GM12878 (cell line): ENCODE results near the gene SRSF12. TPM values are rescaled to one million over a fixed set of nuclear protein-coding genes. Genes with fewer than 3 reads are reported as not detected.

ENCODE experiments used
- ATAC-seq: fragments of 200-7000 bp; cut with Tn5 transposase; 3 replicates; pipeline ENCODE4 v1.9.1; 2020; ENCODE audit warnings: mild to moderate bottlenecking, moderate library complexity
- BruUV-seq: library from RNA; stranded (reverse); fragments of 400-500 nt; replicated peaks from 2 replicates; lab custom pipeline; 2021; lab: Mats Ljungman, UMichigan
- CTCF ChIA-PET: fragments of 300-600 bp; sonication (Branson Sonifier 250); formaldehyde crosslinking; extraction: SDS; loops from one replicate; lab custom pipeline; 2021; ENCODE audit warnings: inconsistent platforms; lab: Yijun Ruan, JAX
- POLR2A ChIA-PET: fragments of 350-600 bp; formaldehyde crosslinking; extraction: SDS; loops from one replicate; lab custom pipeline; 2021; ENCODE audit warnings: inconsistent platforms; lab: Charles Lee
- RAD21 ChIA-PET: fragments of 300-600 bp; sonication (Branson Sonifier 250); formaldehyde crosslinking; loops from one replicate; lab custom pipeline; 2023; ENCODE audit warnings: antibody characterized with exemption; ENCODE audit not compliant: unreplicated experiment; lab: Charles Lee
- SMC1A ChIA-PET: fragments of 300-600 bp; sonication (Branson Sonifier 250); formaldehyde crosslinking; loops from one replicate; lab custom pipeline; 2023; ENCODE audit not compliant: unreplicated experiment, uncharacterized antibody; lab: Charles Lee
- DNase-seq: peaks from one replicate; pipeline ENCODE4 v3.0.0-alpha.2; 2011; ENCODE audit warnings: low read depth, low spot score
- FAIRE-seq: peaks from 3 replicates; lab custom pipeline; 2011; peaks lifted over from hg19 to GRCh38; lab: Jason Lieb, UNC
- H2AFZ ChIP-seq: 2 replicates; pipeline ENCODE4 v1.6.0; 2011; ENCODE audit warnings: low read depth, low read length, control low read depth; ENCODE audit not compliant: control insufficient read depth
- H3K27ac ChIP-seq: 2 replicates; pipeline ENCODE4 v1.5.1; 2011; ENCODE audit warnings: control low read depth; ENCODE audit not compliant: control insufficient read depth, insufficient read depth
- H3K27me3 ChIP-seq, 2 experiments: replicated peaks in 1 of 2; 2 replicates each; pipeline versions ENCODE4 v1.6.0 to v1.6.1; 2011; ENCODE audit warnings: low read length in 1 of 2; ENCODE audit not compliant: control insufficient read depth in 2 of 2, insufficient read depth in 2 of 2
- H3K36me3 ChIP-seq, 2 experiments: 2 replicates each; pipeline ENCODE4 v1.5.1; 2011; ENCODE audit warnings: low read length in 1 of 2; ENCODE audit not compliant: control insufficient read depth in 2 of 2, insufficient read depth in 2 of 2
- H3K4me1 ChIP-seq: 2 replicates; pipeline ENCODE4 v1.6.1; 2011; ENCODE audit warnings: mild to moderate bottlenecking, low read length, moderate library complexity, mixed read lengths; ENCODE audit not compliant: control insufficient read depth, insufficient read depth
- H3K4me2 ChIP-seq: 2 replicates; pipeline ENCODE4 v1.6.0; 2011; ENCODE audit warnings: control low read depth; ENCODE audit not compliant: control insufficient read depth, insufficient read depth
- H3K4me3 ChIP-seq: fragments of 200-600 bp; sonication (generic); 2 replicates; pipeline ENCODE4 v1.5.1; 2016
- H3K79me2 ChIP-seq: 2 replicates; pipeline ENCODE4 v1.6.0; 2011; ENCODE audit warnings: low read length; ENCODE audit not compliant: control insufficient read depth, insufficient read depth
- H3K9ac ChIP-seq: 2 replicates; pipeline ENCODE4 v1.8.0; 2011; ENCODE audit warnings: low read length, control low read depth, mixed read lengths; ENCODE audit not compliant: control insufficient read depth, insufficient read depth
- H3K9me3 ChIP-seq: replicated peaks from 3 replicates; pipeline ENCODE4 v1.5.1; 2011; ENCODE audit warnings: mild to moderate bottlenecking, low read length; ENCODE audit not compliant: control insufficient read depth, insufficient read depth
- H4K20me1 ChIP-seq: 2 replicates; pipeline ENCODE4 v1.6.0; 2011; ENCODE audit not compliant: control insufficient read depth, insufficient read depth
- CEBPZ ChIP-seq: fragments of 150-350 bp; IDR thresholded peaks from 2 replicates; pipeline ENCODE4 v1.6.1; 2016; ENCODE audit warnings: low read depth, low read length
- CREM ChIP-seq: IDR thresholded peaks from 2 replicates; pipeline ENCODE4 v1.6.1; 2014; ENCODE audit warnings: antibody characterized with exemption, low read depth
- HCFC1 ChIP-seq: fragments of 150-350 bp; IDR thresholded peaks from 2 replicates; pipeline ENCODE4 v1.6.1; 2014; ENCODE audit warnings: low read length
- IKZF1 ChIP-seq: fragments of 450-650 bp; conservative IDR thresholded peaks from 2 replicates; pipeline ENCODE4 v1.6.1; 2017; ENCODE audit warnings: antibody characterized with exemption, mild to moderate bottlenecking
- MAX ChIP-seq: IDR thresholded peaks from 2 replicates; pipeline ENCODE4 v1.6.1; 2012; ENCODE audit warnings: low read depth, low read length, improper control_type of control experiment
- MYB ChIP-seq: fragments of 150-350 bp; IDR thresholded peaks from 2 replicates; pipeline ENCODE4 v1.6.1; 2014; ENCODE audit warnings: mild to moderate bottlenecking, low read depth, low read length, borderline replicate concordance
- NFIC ChIP-seq: IDR thresholded peaks from 2 replicates; pipeline ENCODE4 v1.6.1; 2012; ENCODE audit warnings: low read depth, mild to moderate bottlenecking, inconsistent platforms, low read length, moderate library complexity
- POLR2AphosphoS5 ChIP-seq: IDR thresholded peaks from 2 replicates; pipeline ENCODE4 v1.6.1; 2011; ENCODE audit warnings: mild to moderate bottlenecking, low read length, inconsistent platforms
- RELA ChIP-seq: fragments of 450-650 bp; IDR thresholded peaks from 2 replicates; pipeline ENCODE4 v1.8.0; 2014; ENCODE audit warnings: borderline replicate concordance; ENCODE audit not compliant: partially characterized antibody
- RUNX3 ChIP-seq: IDR thresholded peaks from 2 replicates; pipeline ENCODE4 v1.6.1; 2012; ENCODE audit warnings: low read length, inconsistent platforms
- TAF1 ChIP-seq: IDR thresholded peaks from 2 replicates; pipeline ENCODE4 v1.6.1; 2011; ENCODE audit warnings: mild to moderate bottlenecking, low read depth, low read length, borderline replicate concordance
- ZNF207 ChIP-seq: fragments of 450-650 bp; IDR thresholded peaks from 2 replicates; pipeline ENCODE4 v1.6.1; 2014; ENCODE audit warnings: antibody characterized with exemption, mild to moderate bottlenecking, borderline replicate concordance
- WGBS: methylation state at CpG from one replicate; pipeline ENCODE4 v1.1.6; 2016; ENCODE audit warnings: low lambda C conversion rate; ENCODE audit not compliant: insufficient replicate concordance, insufficient coverage; ENCODE audit errors: missing lambda C conversion rate; 5-methylcytosine and 5-hydroxymethylcytosine counted together
- in situ Hi-C: fragments of 300-500 bp; cut with MboI; formaldehyde crosslinking; loops from 9 replicates; pipeline ENCODE4 v1.14.3; 2018; ENCODE audit warnings: mixed read lengths
- intact Hi-C: fragments of 100-400 bp; cut with micrococcal nuclease; formaldehyde crosslinking; loops from one replicate; pipeline ENCODE4 v1.14.2; 2022; ENCODE audit not compliant: unreplicated experiment
- polyA plus RNA-seq, 11 experiments: library from polyadenylated mRNA; depleted of rRNA in 4 of 11; unstranded in 6 of 11; stranded (reverse) in 5 of 11; fragments of >200 nt; fragmentation: Nextera tagmentation in 4 of 11; fragmentation: Illumina TruSeq in 1 of 11; extraction: Ambion mirVana in 4 of 11; extraction: Trizol in 1 of 11; gene quantifications; 1 replicate in 1 of 11; 2 replicates in 10 of 11; pipeline versions ENCODE4 v1.2.1 to v1.2.3, GENCODE V29; 2011 to 2016; ENCODE audit warnings: inconsistent platforms in 2 of 11, missing spikeins in 2 of 11, low read depth in 1 of 11
- total RNA-seq, 4 experiments: library from RNA; depleted of rRNA in 3 of 4; stranded (reverse); fragments of >200 nt in 3 of 4; fragmentation: Illumina TruSeq in 1 of 4; extraction: Trizol in 1 of 4; gene quantifications; 2 replicates each; pipeline versions ENCODE4 v1.2.1 to v1.2.3, GENCODE V29; 2013 to 2021
- TF ChIP-seq, protein P1 (sequence below): IDR thresholded peaks from 2 replicates; pipeline ENCODE4 v1.6.1; 2011; ENCODE audit warnings: borderline replicate concordance, low read depth, mild to moderate bottlenecking, moderate library complexity, low read length; ENCODE audit not compliant: insufficient read depth, poor library complexity, severe bottlenecking
- TF ChIP-seq, protein P2 (sequence below): fragments of 450-650 bp; IDR thresholded peaks from 2 replicates; pipeline ENCODE4 v1.6.1; 2016; ENCODE audit warnings: mild to moderate bottlenecking
- TF ChIP-seq, protein P3 (sequence below): IDR thresholded peaks from 2 replicates; pipeline ENCODE4 v1.6.1; 2011; ENCODE audit warnings: low read depth, low read length, improper control_type of control experiment, borderline replicate concordance

Gene SRSF12
- total and polyA plus RNA-seq, 10 of the 15 experiments (the other 5 are each of a cell fraction or from before 2014, with no cell fraction given) = 0.03 to 0.23 TPM; not detected in 8

DNA sequence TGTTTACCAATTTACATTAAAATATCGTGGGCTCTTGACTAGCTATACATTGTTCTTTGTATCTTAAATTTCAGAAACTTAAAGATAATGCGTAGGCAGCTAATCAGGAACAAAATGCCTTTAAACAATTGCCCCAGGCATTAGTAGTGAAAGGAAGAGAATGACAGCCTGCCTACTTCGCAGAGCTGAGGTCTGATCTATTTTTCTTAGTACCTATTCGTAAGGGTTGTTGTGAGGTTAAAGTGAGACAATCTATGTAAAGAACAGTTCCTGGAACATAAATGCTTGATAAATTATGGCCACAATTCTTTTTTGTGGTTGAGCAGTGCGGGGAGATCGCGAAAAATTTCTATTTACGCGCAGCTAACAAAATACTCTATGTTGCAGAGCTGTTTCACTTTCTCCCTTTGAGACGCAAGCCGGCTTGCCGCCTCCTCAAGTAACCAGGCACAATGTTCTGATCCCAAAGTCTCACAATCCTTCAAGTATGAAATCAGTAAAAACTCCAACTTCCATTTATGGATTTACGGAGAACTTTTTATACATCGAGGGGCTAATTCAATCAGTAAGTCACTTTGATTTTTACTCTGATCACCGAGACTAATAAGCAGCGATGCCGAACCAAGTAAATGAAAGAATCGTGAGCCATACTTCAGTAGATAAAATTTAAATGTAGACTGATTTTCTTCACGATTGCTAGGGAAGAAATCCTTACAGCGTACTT, 38.2 kb downstream of the SRSF12 start:
- no peaks in the 10 kb centered on the region for H3K4me1 ChIP-seq
- H2AFZ ChIP-seq = peak overlapping the region; percentile 59
- under 1% methylated on average over 20 of the region's 20 CpGs for WGBS
- SMC1A ChIA-PET = interaction anchor here (0.7 to 3.8 kb wide), 16 partner anchors 8 to 293 kb away, joined by 3 to 37 read pairs (median 3); partner anchors contain the start of genes PM20D2 and RNGTT
- RAD21 ChIA-PET = interaction anchor here (0.9 to 2.7 kb wide), 14 partner anchors 11 to 276 kb away, joined by 3 to 26 read pairs (median 4); partner anchors contain the start of gene PM20D2
- BruUV-seq = TSS peak; percentile 90
- H3K79me2 ChIP-seq = peaks cover 42% of the 10 kb centered on the region
- H3K4me2 ChIP-seq = peak overlapping the region; percentile 81
- peaks cover 0 to 13% of the 10 kb centered on the region in 2 experiments; a peak in 2 of 4 replicates for H3K36me3 ChIP-seq
- POLR2A ChIA-PET = interaction anchor here (0.6 to 4.9 kb wide), 20 partner anchors 11 to 931 kb away, joined by 3 to 71 read pairs (median 4); partner anchors contain the start of genes PM20D2, RNGTT and UBE2J1
- H3K4me3 ChIP-seq = peak overlapping the region; percentile 93
- H4K20me1 ChIP-seq = peaks cover 3% of the 10 kb centered on the region; the same call in 1 of the 2 replicates
- peak overlapping the region; percentile 85 for H3K27ac ChIP-seq
- intact Hi-C loops (loop anchor here (2.0 kb wide), 1 partner anchor 277 kb away; no protein-coding TSS in a partner anchor), in situ Hi-C loops (no loop called here)
- H3K27me3 ChIP-seq = no peaks in the 10 kb centered on the region
- CTCF ChIA-PET = interaction anchor here (0.6 to 2.2 kb wide), 17 partner anchors 9 to 1118 kb away, joined by 3 to 10 read pairs (median 3); partner anchors contain the start of genes ANKRD6 and PM20D2
- ATAC-seq = peak; percentile 24
- DNase-seq = no peak
- peak overlapping the region; percentile 99 for H3K9ac ChIP-seq
- no peaks in the 10 kb centered on the region for H3K9me3 ChIP-seq
- FAIRE-seq = peak; percentile 89
- TF ChIP-seq CEBPZ = no peak
- no peak for TF ChIP-seq POLR2AphosphoS5
- TF ChIP-seq, protein P1, sequence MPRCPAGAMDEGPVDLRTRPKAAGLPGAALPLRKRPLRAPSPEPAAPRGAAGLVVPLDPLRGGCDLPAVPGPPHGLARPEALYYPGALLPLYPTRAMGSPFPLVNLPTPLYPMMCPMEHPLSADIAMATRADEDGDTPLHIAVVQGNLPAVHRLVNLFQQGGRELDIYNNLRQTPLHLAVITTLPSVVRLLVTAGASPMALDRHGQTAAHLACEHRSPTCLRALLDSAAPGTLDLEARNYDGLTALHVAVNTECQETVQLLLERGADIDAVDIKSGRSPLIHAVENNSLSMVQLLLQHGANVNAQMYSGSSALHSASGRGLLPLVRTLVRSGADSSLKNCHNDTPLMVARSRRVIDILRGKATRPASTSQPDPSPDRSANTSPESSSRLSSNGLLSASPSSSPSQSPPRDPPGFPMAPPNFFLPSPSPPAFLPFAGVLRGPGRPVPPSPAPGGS = no peak
- TF ChIP-seq, protein P2, sequence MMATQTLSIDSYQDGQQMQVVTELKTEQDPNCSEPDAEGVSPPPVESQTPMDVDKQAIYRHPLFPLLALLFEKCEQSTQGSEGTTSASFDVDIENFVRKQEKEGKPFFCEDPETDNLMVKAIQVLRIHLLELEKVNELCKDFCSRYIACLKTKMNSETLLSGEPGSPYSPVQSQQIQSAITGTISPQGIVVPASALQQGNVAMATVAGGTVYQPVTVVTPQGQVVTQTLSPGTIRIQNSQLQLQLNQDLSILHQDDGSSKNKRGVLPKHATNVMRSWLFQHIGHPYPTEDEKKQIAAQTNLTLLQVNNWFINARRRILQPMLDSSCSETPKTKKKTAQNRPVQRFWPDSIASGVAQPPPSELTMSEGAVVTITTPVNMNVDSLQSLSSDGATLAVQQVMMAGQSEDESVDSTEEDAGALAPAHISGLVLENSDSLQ = peak; percentile 40; the same call in 1 of the 2 replicates
- TF ChIP-seq CREM = peak; percentile 34; the same call in 1 of the 2 replicates
- TF ChIP-seq TAF1 = peak; percentile 28; the same call in 1 of the 2 replicates
- TF ChIP-seq MAX = no peak
- no peak for TF ChIP-seq NFIC
- peak; percentile 22; the same call in 1 of the 2 replicates for TF ChIP-seq IKZF1
- no peak; the same call in 1 of the 2 replicates for TF ChIP-seq ZNF207
- TF ChIP-seq RELA = no peak
- TF ChIP-seq RUNX3 = peak; percentile 78
- TF ChIP-seq, protein P3, sequence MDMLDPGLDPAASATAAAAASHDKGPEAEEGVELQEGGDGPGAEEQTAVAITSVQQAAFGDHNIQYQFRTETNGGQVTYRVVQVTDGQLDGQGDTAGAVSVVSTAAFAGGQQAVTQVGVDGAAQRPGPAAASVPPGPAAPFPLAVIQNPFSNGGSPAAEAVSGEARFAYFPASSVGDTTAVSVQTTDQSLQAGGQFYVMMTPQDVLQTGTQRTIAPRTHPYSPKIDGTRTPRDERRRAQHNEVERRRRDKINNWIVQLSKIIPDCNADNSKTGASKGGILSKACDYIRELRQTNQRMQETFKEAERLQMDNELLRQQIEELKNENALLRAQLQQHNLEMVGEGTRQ = no peak
- TF ChIP-seq HCFC1 = no peak
- no peak for TF ChIP-seq MYB
